H1 (cell line): ENCODE data around the gene RO60. TPM values are rescaled to one million over a fixed set of nuclear protein-coding genes. Genes with fewer than 3 reads are reported as not detected.

Source experiments
- NANOG ChIP-seq: IDR thresholded peaks from 2 replicates; pipeline ENCODE4 v1.6.1; 2011; ENCODE audit warnings: low read length, low read depth, mild to moderate bottlenecking, inconsistent platforms; ENCODE audit not compliant: insufficient read depth, poor library complexity, severe bottlenecking
- RBBP5 ChIP-seq: IDR thresholded peaks from 2 replicates; pipeline ENCODE4 v1.7.1; 2012; ENCODE audit warnings: low read depth, mild to moderate bottlenecking, inconsistent platforms, low read length, moderate library complexity, borderline replicate concordance
- SAP30 ChIP-seq: fragments of 300-600 bp; sonication (generic); IDR thresholded peaks from 2 replicates; pipeline ENCODE4 v1.7.1; 2012; ENCODE audit warnings: low read length, moderate library complexity, mild to moderate bottlenecking, inconsistent platforms; ENCODE audit not compliant: insufficient read depth, insufficient replicate concordance
- SIN3A ChIP-seq, 2 experiments: IDR thresholded peaks in 1 of 2; conservative IDR thresholded peaks in 1 of 2; 2 replicates each; pipeline ENCODE4 v1.6.1; 2011 to 2012; ENCODE audit warnings: low read length in 2 of 2, improper control_type of control experiment in 1 of 2, low read depth in 1 of 2, mild to moderate bottlenecking in 1 of 2
- TAF7 ChIP-seq: optimal IDR thresholded peaks from 2 replicates; pipeline ENCODE3; 2011; ENCODE audit warnings: low read depth, mild to moderate bottlenecking, inconsistent platforms, low read length, moderate library complexity, borderline replicate concordance
- polyA plus RNA-seq, 7 experiments: library from polyadenylated mRNA; depleted of rRNA in 3 of 7; stranded (reverse) in 5 of 7; unstranded in 2 of 7; fragments of >200 nt in 5 of 7; fragments of 200-250 nt in 2 of 7; gene quantifications; 1 replicate in 5 of 7; 2 replicates in 1 of 7; 4 replicates in 1 of 7; pipeline versions ENCODE4 v1.2.1 to v1.2.3, GENCODE V29; 2011 to 2013; ENCODE audit warnings: missing spikeins in 2 of 7, mixed read lengths in 2 of 7
- total RNA-seq: library from RNA; stranded (reverse); fragmentation: NEBNext Ultra II Directional; extraction: Animal tissue kit (Norgen Biotek cat#: 25700); gene quantifications from 2 replicates; pipeline ENCODE4 v1.2.1, GENCODE V29; 2021
- TF ChIP-seq, protein P1 (sequence below): fragments of 300-600 bp; sonication (generic); IDR thresholded peaks from 2 replicates; pipeline ENCODE4 v1.7.1; 2012; ENCODE audit warnings: low read length, moderate library complexity, mild to moderate bottlenecking, inconsistent platforms; ENCODE audit not compliant: insufficient replicate concordance

RO60 gene
- total and polyA plus RNA-seq, 2 of the 8 experiments (the other 6 are each of a cell fraction or from before 2014, with no cell fraction given), result 13.6 to 103 TPM

DNA sequence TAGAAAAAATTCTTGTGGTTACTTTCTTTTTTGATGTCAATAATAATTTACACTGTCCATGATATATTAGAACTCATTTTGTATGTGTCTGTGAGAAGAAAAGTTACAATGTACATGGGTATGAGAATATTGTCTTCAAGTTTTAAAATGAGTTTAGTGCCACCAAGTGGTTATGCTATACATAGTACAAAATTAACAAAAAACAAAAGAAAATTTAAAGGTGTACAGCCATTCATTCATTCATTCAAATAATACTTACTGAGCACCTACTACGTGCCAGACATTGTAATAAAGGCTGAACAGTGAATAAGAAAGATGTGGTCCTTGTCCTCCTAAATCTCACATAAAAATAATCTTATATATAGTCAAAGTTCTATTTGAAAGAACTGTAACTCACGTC, 28.0 kb upstream of the RO60 start (continued):
- TF ChIP-seq, protein P1, sequence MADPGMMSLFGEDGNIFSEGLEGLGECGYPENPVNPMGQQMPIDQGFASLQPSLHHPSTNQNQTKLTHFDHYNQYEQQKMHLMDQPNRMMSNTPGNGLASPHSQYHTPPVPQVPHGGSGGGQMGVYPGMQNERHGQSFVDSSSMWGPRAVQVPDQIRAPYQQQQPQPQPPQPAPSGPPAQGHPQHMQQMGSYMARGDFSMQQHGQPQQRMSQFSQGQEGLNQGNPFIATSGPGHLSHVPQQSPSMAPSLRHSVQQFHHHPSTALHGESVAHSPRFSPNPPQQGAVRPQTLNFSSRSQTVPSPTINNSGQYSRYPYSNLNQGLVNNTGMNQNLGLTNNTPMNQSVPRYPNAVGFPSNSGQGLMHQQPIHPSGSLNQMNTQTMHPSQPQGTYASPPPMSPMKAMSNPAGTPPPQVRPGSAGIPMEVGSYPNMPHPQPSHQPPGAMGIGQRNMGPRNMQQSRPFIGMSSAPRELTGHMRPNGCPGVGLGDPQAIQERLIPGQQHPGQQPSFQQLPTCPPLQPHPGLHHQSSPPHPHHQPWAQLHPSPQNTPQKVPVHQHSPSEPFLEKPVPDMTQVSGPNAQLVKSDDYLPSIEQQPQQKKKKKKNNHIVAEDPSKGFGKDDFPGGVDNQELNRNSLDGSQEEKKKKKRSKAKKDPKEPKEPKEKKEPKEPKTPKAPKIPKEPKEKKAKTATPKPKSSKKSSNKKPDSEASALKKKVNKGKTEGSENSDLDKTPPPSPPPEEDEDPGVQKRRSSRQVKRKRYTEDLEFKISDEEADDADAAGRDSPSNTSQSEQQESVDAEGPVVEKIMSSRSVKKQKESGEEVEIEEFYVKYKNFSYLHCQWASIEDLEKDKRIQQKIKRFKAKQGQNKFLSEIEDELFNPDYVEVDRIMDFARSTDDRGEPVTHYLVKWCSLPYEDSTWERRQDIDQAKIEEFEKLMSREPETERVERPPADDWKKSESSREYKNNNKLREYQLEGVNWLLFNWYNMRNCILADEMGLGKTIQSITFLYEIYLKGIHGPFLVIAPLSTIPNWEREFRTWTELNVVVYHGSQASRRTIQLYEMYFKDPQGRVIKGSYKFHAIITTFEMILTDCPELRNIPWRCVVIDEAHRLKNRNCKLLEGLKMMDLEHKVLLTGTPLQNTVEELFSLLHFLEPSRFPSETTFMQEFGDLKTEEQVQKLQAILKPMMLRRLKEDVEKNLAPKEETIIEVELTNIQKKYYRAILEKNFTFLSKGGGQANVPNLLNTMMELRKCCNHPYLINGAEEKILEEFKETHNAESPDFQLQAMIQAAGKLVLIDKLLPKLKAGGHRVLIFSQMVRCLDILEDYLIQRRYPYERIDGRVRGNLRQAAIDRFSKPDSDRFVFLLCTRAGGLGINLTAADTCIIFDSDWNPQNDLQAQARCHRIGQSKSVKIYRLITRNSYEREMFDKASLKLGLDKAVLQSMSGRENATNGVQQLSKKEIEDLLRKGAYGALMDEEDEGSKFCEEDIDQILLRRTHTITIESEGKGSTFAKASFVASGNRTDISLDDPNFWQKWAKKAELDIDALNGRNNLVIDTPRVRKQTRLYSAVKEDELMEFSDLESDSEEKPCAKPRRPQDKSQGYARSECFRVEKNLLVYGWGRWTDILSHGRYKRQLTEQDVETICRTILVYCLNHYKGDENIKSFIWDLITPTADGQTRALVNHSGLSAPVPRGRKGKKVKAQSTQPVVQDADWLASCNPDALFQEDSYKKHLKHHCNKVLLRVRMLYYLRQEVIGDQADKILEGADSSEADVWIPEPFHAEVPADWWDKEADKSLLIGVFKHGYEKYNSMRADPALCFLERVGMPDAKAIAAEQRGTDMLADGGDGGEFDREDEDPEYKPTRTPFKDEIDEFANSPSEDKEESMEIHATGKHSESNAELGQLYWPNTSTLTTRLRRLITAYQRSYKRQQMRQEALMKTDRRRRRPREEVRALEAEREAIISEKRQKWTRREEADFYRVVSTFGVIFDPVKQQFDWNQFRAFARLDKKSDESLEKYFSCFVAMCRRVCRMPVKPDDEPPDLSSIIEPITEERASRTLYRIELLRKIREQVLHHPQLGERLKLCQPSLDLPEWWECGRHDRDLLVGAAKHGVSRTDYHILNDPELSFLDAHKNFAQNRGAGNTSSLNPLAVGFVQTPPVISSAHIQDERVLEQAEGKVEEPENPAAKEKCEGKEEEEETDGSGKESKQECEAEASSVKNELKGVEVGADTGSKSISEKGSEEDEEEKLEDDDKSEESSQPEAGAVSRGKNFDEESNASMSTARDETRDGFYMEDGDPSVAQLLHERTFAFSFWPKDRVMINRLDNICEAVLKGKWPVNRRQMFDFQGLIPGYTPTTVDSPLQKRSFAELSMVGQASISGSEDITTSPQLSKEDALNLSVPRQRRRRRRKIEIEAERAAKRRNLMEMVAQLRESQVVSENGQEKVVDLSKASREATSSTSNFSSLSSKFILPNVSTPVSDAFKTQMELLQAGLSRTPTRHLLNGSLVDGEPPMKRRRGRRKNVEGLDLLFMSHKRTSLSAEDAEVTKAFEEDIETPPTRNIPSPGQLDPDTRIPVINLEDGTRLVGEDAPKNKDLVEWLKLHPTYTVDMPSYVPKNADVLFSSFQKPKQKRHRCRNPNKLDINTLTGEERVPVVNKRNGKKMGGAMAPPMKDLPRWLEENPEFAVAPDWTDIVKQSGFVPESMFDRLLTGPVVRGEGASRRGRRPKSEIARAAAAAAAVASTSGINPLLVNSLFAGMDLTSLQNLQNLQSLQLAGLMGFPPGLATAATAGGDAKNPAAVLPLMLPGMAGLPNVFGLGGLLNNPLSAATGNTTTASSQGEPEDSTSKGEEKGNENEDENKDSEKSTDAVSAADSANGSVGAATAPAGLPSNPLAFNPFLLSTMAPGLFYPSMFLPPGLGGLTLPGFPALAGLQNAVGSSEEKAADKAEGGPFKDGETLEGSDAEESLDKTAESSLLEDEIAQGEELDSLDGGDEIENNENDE, result no peak
- TF ChIP-seq NANOG, result no peak
- TF ChIP-seq RBBP5, result no peak
- TF ChIP-seq SAP30, result no peak
- no peak for TF ChIP-seq SIN3A (conservative IDR thresholded peaks at IDR 0.05 in 1 of 2, IDR thresholded peaks at IDR 0.05 in 1 of 2; ENCODE audit: low read depth in 1 of 2, low read length in 2 of 2)
- TF ChIP-seq TAF7, result no peak
